ENCODE measurements around the gene FAM89A.

Gene FAM89A

GRCh38 chr1:231072041-231072440 is 32.0 kb upstream of the FAM89A start:
- H3K9me3 ChIP-seq (ENCODE audit: control insufficient read depth in 5 of 5, low read length in 5 of 5) = peaks cover 0 to 5% (median under 1%) of the 10 kb centered on the region in 5 donors
- no peak overlapping the region for H3K27ac ChIP-seq (ENCODE audit: low read depth, low read length)
- H3K36me3 ChIP-seq (ENCODE audit: control insufficient read depth in 5 of 5, insufficient read depth in 5 of 5, low read length in 5 of 5) = no peaks in the 10 kb centered on the region
- H3K9ac ChIP-seq (ENCODE audit: low read length in 5 of 5) = no peak overlapping the region
- H3K4me3 ChIP-seq (ENCODE audit: low read depth in 1 of 5, low read length in 5 of 5) = no peak overlapping the region
- H3K27me3 ChIP-seq (ENCODE audit: control insufficient read depth in 5 of 5, insufficient read depth in 4 of 5, low read length in 5 of 5) = peaks cover 0 to 3% (median 0%) of the 10 kb centered on the region in 5 donors
- peaks cover 0 to 23% (median 0%) of the 10 kb centered on the region in 5 donors for H3K4me1 ChIP-seq (ENCODE audit: control insufficient read depth in 5 of 5, insufficient read depth in 5 of 5, low read length in 5 of 5)

- no peak overlapping the region for H3K4me3 ChIP-seq (ENCODE audit: low read depth in 1 of 5, low read length in 5 of 5)
- peaks cover 0 to 29% (median 0%) of the 10 kb centered on the region in 5 donors for H3K4me1 ChIP-seq (ENCODE audit: control insufficient read depth in 5 of 5, insufficient read depth in 5 of 5, low read length in 5 of 5)
- H3K9ac ChIP-seq (ENCODE audit: low read length in 5 of 5) = no peak overlapping the region
- peaks cover 0 to 4% (median 0%) of the 10 kb centered on the region in 5 donors for H3K27me3 ChIP-seq (ENCODE audit: control insufficient read depth in 5 of 5, insufficient read depth in 4 of 5, low read length in 5 of 5)
- H3K36me3 ChIP-seq (ENCODE audit: control insufficient read depth in 5 of 5, insufficient read depth in 5 of 5, low read length in 5 of 5) = no peaks in the 10 kb centered on the region
- no peak overlapping the region for H3K27ac ChIP-seq (ENCODE audit: low read depth, low read length)
- peaks cover 0 to 3% (median 0%) of the 10 kb centered on the region in 5 donors for H3K9me3 ChIP-seq (ENCODE audit: control insufficient read depth in 5 of 5, low read length in 5 of 5)
These were observed 30.8 kb upstream of the FAM89A start for GRCh38 chr1:231070758-231071444.

- H3K4me3 ChIP-seq (ENCODE audit: low read depth in 1 of 5, low read length in 5 of 5) = no peak overlapping the region
- H3K9ac ChIP-seq (ENCODE audit: low read length in 5 of 5) = no peak overlapping the region
- no peaks in the 10 kb centered on the region for H3K36me3 ChIP-seq (ENCODE audit: control insufficient read depth in 5 of 5, insufficient read depth in 5 of 5, low read length in 5 of 5)
- H3K9me3 ChIP-seq (ENCODE audit: control insufficient read depth in 5 of 5, low read length in 5 of 5) = peaks cover 0 to 3% (median 0%) of the 10 kb centered on the region in 5 donors
- no peak overlapping the region for H3K27ac ChIP-seq (ENCODE audit: low read depth, low read length)
- peaks cover 0 to 4% (median 0%) of the 10 kb centered on the region in 5 donors for H3K27me3 ChIP-seq (ENCODE audit: control insufficient read depth in 5 of 5, insufficient read depth in 4 of 5, low read length in 5 of 5)
- H3K4me1 ChIP-seq (ENCODE audit: control insufficient read depth in 5 of 5, insufficient read depth in 5 of 5, low read length in 5 of 5) = peaks cover 0 to 37% (median 0%) of the 10 kb centered on the region in 5 donors
These were observed 29.3 kb upstream of the FAM89A start for GRCh38 chr1:231069333-231069732.

GRCh38 chr1:231068762-231069161 is 28.7 kb upstream of the FAM89A start:
- no peak overlapping the region for H3K9ac ChIP-seq (ENCODE audit: low read length in 5 of 5)
- H3K4me1 ChIP-seq (ENCODE audit: control insufficient read depth in 5 of 5, insufficient read depth in 5 of 5, low read length in 5 of 5) = peaks cover 0 to 37% (median 0%) of the 10 kb centered on the region in 5 donors
- H3K27me3 ChIP-seq (ENCODE audit: control insufficient read depth in 5 of 5, insufficient read depth in 4 of 5, low read length in 5 of 5) = peaks cover 0 to 4% (median 0%) of the 10 kb centered on the region in 5 donors

GRCh38 chr1:231065510-231066241 is 25.6 kb upstream of the FAM89A start:
- no peak overlapping the region for H3K9ac ChIP-seq (ENCODE audit: low read length in 5 of 5)
- H3K4me1 ChIP-seq (ENCODE audit: control insufficient read depth in 5 of 5, insufficient read depth in 5 of 5, low read length in 5 of 5) = peaks cover 0 to 27% (median 0%) of the 10 kb centered on the region in 5 donors
- H3K27me3 ChIP-seq (ENCODE audit: control insufficient read depth in 5 of 5, insufficient read depth in 4 of 5, low read length in 5 of 5) = peaks cover 0 to 4% (median 0%) of the 10 kb centered on the region in 5 donors
- H3K4me3 ChIP-seq (ENCODE audit: low read depth in 1 of 5, low read length in 5 of 5) = no peak overlapping the region
- H3K36me3 ChIP-seq (ENCODE audit: control insufficient read depth in 5 of 5, insufficient read depth in 5 of 5, low read length in 5 of 5) = no peaks in the 10 kb centered on the region
- peaks cover 0 to 3% (median 0%) of the 10 kb centered on the region in 5 donors for H3K9me3 ChIP-seq (ENCODE audit: control insufficient read depth in 5 of 5, low read length in 5 of 5)
- H3K27ac ChIP-seq (ENCODE audit: low read depth, low read length) = no peak overlapping the region

More at GRCh38 chr1:231068762-231069161, 28.7 kb upstream of the FAM89A start:
- peaks cover 0 to 3% (median 0%) of the 10 kb centered on the region in 5 donors for H3K9me3 ChIP-seq (ENCODE audit: control insufficient read depth in 5 of 5, low read length in 5 of 5)
- H3K36me3 ChIP-seq (ENCODE audit: control insufficient read depth in 5 of 5, insufficient read depth in 5 of 5, low read length in 5 of 5) = no peaks in the 10 kb centered on the region
- H3K4me3 ChIP-seq (ENCODE audit: low read depth in 1 of 5, low read length in 5 of 5) = no peak overlapping the region
- H3K27ac ChIP-seq (ENCODE audit: low read depth, low read length) = no peak overlapping the region

GRCh38 chr1:231064418-231064817 is 24.4 kb upstream of the FAM89A start:
- Histone ChIP-seq H3K27ac (ENCODE audit: low read depth, low read length) (no peak overlapping the region), H3K4me3 (ENCODE audit: low read depth in 1 of 5, low read length in 5 of 5) (no peak overlapping the region), H3K4me1 (ENCODE audit: control insufficient read depth in 5 of 5, insufficient read depth in 5 of 5, low read length in 5 of 5) (peaks cover 0 to 27% (median 0%) of the 10 kb centered on the region in 5 donors), H3K36me3 (ENCODE audit: control insufficient read depth in 5 of 5, insufficient read depth in 5 of 5, low read length in 5 of 5) (no peaks in the 10 kb centered on the region), H3K27me3 (ENCODE audit: control insufficient read depth in 5 of 5, insufficient read depth in 4 of 5, low read length in 5 of 5) (peaks cover 0 to 4% (median 0%) of the 10 kb centered on the region in 5 donors), H3K9me3 (ENCODE audit: control insufficient read depth in 5 of 5, low read length in 5 of 5) (peaks cover 0 to 3% (median 0%) of the 10 kb centered on the region in 5 donors), H3K9ac (ENCODE audit: low read length in 5 of 5) (no peak overlapping the region)

DNA sequence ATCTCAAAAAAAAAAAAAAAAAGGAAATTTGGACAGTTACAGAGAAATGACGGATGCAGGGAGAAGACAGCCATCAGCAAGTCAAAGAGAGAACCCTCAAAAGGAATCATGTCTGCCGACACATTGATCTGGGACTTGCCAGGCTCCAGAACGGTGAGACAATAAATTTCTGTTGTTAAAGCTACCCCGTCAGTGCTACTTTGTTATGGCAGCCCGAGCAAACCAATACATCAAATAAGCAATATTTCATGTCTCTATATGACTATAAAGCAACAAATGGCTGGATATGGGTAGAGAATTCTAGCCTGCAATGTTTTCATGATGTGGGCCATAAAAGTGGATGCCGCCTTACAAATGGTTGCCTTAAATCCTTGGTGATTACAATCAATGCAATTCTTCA is 23.3 kb upstream of the FAM89A start:
- Histone ChIP-seq H3K27me3 (ENCODE audit: control insufficient read depth in 5 of 5, insufficient read depth in 4 of 5, low read length in 5 of 5) (peaks cover 0 to 3% (median 0%) of the 10 kb centered on the region in 5 donors), H3K9ac (ENCODE audit: low read length in 5 of 5) (no peak overlapping the region), H3K36me3 (ENCODE audit: control insufficient read depth in 5 of 5, insufficient read depth in 5 of 5, low read length in 5 of 5) (no peaks in the 10 kb centered on the region), H3K4me3 (ENCODE audit: low read depth in 1 of 5, low read length in 5 of 5) (no peak overlapping the region), H3K27ac (ENCODE audit: low read depth, low read length) (no peak overlapping the region), H3K9me3 (ENCODE audit: control insufficient read depth in 5 of 5, low read length in 5 of 5) (peaks cover 0 to 3% (median 0%) of the 10 kb centered on the region in 5 donors), H3K4me1 (ENCODE audit: control insufficient read depth in 5 of 5, insufficient read depth in 5 of 5, low read length in 5 of 5) (peaks cover 0 to 28% (median 0%) of the 10 kb centered on the region in 5 donors)

- H3K27ac ChIP-seq (ENCODE audit: low read depth, low read length) = no peak overlapping the region
- H3K9ac ChIP-seq (ENCODE audit: low read length in 5 of 5) = no peak overlapping the region
- peaks cover 0 to 3% (median 0%) of the 10 kb centered on the region in 5 donors for H3K9me3 ChIP-seq (ENCODE audit: control insufficient read depth in 5 of 5, low read length in 5 of 5)
- no peak overlapping the region for H3K4me3 ChIP-seq (ENCODE audit: low read depth in 1 of 5, low read length in 5 of 5)
- H3K4me1 ChIP-seq (ENCODE audit: control insufficient read depth in 5 of 5, insufficient read depth in 5 of 5, low read length in 5 of 5) = peaks cover 0 to 28% (median 0%) of the 10 kb centered on the region in 5 donors
- H3K36me3 ChIP-seq (ENCODE audit: control insufficient read depth in 5 of 5, insufficient read depth in 5 of 5, low read length in 5 of 5) = no peaks in the 10 kb centered on the region
- H3K27me3 ChIP-seq (ENCODE audit: control insufficient read depth in 5 of 5, insufficient read depth in 4 of 5, low read length in 5 of 5) = peaks cover 0 to 3% (median 0%) of the 10 kb centered on the region in 5 donors
These were observed 22.6 kb upstream of the FAM89A start for GRCh38 chr1:231062500-231063270.

DNA sequence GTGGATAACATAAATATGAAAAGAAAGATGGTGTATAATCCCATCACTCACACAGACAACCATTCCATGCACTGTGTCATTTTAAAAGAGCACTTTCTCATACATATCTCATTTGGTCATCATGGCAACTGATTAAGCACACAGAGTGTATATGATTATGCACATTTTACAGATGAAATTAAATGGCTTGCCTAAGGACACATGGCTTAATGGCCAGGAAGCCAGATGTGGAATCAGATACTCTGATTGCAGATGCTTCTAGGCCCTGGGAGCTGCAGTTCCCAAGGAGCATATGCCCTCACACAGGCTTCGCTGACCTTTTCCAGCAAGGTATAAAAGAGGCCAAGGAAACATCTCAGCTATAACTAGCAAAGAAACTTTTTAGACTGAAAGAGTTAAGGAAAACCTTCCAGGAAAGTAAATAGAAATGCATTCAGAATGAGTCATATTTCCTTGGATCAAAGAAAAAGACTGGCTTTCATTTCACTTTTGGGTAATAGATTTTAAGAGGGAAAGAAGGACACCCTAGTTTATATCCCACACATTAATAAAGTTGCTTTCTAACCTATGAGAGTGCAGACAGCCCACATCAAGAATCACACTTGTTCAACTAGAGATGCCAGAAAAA is 19.6 kb upstream of the FAM89A start:
- Histone ChIP-seq H3K4me3 (ENCODE audit: low read depth in 1 of 5, low read length in 5 of 5) (no peak overlapping the region), H3K9ac (ENCODE audit: low read length in 5 of 5) (no peak overlapping the region), H3K4me1 (ENCODE audit: control insufficient read depth in 5 of 5, insufficient read depth in 5 of 5, low read length in 5 of 5) (peaks cover 0 to 17% (median 2%) of the 10 kb centered on the region in 5 donors), H3K27me3 (ENCODE audit: control insufficient read depth in 5 of 5, insufficient read depth in 4 of 5, low read length in 5 of 5) (no peaks in the 10 kb centered on the region), H3K9me3 (ENCODE audit: control insufficient read depth in 5 of 5, low read length in 5 of 5) (peaks cover 0 to 4% (median 0%) of the 10 kb centered on the region in 5 donors), H3K36me3 (ENCODE audit: control insufficient read depth in 5 of 5, insufficient read depth in 5 of 5, low read length in 5 of 5) (no peaks in the 10 kb centered on the region), H3K27ac (ENCODE audit: low read depth, low read length) (no peak overlapping the region)
